ENCODE results near the gene CD52.

DNA sequence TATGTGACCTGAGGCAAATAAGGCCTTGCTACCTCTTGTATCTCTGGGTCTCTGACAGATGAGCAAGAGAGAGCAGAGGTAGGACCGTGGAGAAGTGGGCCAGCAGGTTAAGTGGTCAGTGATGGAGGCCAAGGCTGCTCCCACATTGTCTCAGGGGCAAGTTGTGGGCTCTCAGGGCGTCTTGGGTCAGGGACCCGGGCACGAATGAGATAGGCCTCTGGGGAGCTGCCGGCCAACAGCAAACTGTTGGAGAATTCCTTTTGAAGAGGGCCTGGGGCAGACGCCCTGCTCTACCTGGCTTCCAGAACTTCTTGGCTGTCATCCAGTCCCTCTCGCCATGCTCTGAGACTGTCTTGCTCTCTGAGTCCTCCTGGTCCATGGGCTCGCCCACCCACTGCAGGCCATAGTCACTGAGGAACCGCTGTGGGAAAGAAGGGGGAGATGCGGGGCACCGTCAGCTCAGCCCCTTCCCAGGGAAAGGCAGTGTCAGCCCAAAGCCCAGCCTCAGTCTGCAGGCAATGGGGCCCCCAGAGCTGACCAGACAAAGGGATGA lies 23.8 kb upstream of the CD52 start:
- TF ChIP-seq CTCF (IDR thresholded peaks at IDR 0.05), result no peak
- TF ChIP-seq REST (IDR thresholded peaks at IDR 0.05; ENCODE audit: insufficient read depth in 1 of 2, low read depth in 2 of 2, low read length in 1 of 2), result no peak

All from Panc1 (cell line).